Tibial nerve (tissue), 4 donors: ENCODE data around the gene RPA1. TPM values are rescaled to one million over a fixed set of nuclear protein-coding genes. Genes with fewer than 3 reads are reported as not detected.
A peak's percentile ranks its signal among the peaks of the same experiment; 100 is the strongest.

Source experiments
- DNase-seq, 2 donors: peaks; one replicate each; pipeline ENCODE4 v3.0.0-alpha.2; 2019; ENCODE audit warnings: low spot score in 2 of 2
- H3K27ac ChIP-seq, 4 donors: fragments of 200-600 bp; sonication (generic) in 3 of 4; one replicate each; pipeline ENCODE4 v1.5.1; 2017 to 2019; ENCODE audit warnings: mild to moderate bottlenecking in 1 of 4
- H3K27me3 ChIP-seq, 2 donors: fragments of 200-600 bp; sonication (generic) in 1 of 2; one replicate each; pipeline versions ENCODE4 v1.5.1 to v1.6.0; 2017 to 2019
- H3K36me3 ChIP-seq, 3 donors: fragments of 200-600 bp; sonication (generic); one replicate each; pipeline ENCODE4 v1.5.1; 2018 to 2019
- H3K4me1 ChIP-seq, 4 donors: fragments of 200-600 bp; sonication (generic) in 3 of 4; one replicate each; pipeline ENCODE4 v1.5.1; 2017 to 2019
- H3K4me3 ChIP-seq, 4 donors: fragments of 200-600 bp; sonication (generic) in 3 of 4; one replicate each; pipeline ENCODE4 v1.5.1; 2017 to 2019; ENCODE audit warnings: mild to moderate bottlenecking in 1 of 4, moderate library complexity in 1 of 4
- H3K9me3 ChIP-seq, 4 donors: fragments of 200-600 bp; sonication (generic) in 3 of 4; one replicate each; pipeline ENCODE4 v1.5.1; 2017 to 2019
- CTCF ChIP-seq, 5 experiments: fragments of 200-600 bp in 3 of 5; fragments of 450-650 bp in 2 of 5; sonication (generic) in 3 of 5; IDR thresholded peaks; one replicate each; pipeline ENCODE4 v1.5.1; 2016 to 2019; ENCODE audit warnings: antibody characterized with exemption in 5 of 5, mild to moderate bottlenecking in 3 of 5, moderate library complexity in 2 of 5
- EP300 ChIP-seq, 2 donors: sonication (generic); formaldehyde crosslinking; IDR thresholded peaks; one replicate each; pipeline ENCODE4 v1.6.1; 2017; ENCODE audit warnings: antibody characterized with exemption in 2 of 2, mild to moderate bottlenecking in 1 of 2
- POLR2A ChIP-seq, 2 donors: fragments of 450-650 bp; IDR thresholded peaks; one replicate each; pipeline ENCODE4 v1.6.1; 2017; ENCODE audit warnings: antibody characterized with exemption in 2 of 2, mild to moderate bottlenecking in 2 of 2, moderate library complexity in 2 of 2
- WGBS, 2 donors: methylation state at CpG; one replicate each; pipeline ENCODE4 v1.1.5; 2018; 5-methylcytosine and 5-hydroxymethylcytosine counted together
- total RNA-seq, 4 donors: library from RNA; depleted of rRNA; stranded (reverse); fragments of >200 nt; gene quantifications; one replicate each; pipeline ENCODE4 v1.1.0, GENCODE V29; 2016

The RPA1 gene
- total RNA-seq, 4 donors from 2014 or later, result 18.0 to 31.0 (median 26.7) TPM

GRCh38 chr17:1872976-1873375, 43.2 kb downstream of the RPA1 start:
- TF ChIP-seq POLR2A (IDR thresholded peaks at IDR 0.05), result no peak
- no peak for TF ChIP-seq EP300 (IDR thresholded peaks at IDR 0.05)
- TF ChIP-seq CTCF (IDR thresholded peaks at IDR 0.05), result no peak
- 85 to 88% methylated on average over 4 of the region's 4 CpGs for WGBS, 2 donors
- no peak for DNase-seq
- H3K27ac ChIP-seq, result no peak overlapping the region
- H3K9me3 ChIP-seq, result no peaks in the 10 kb centered on the region
- H3K4me3 ChIP-seq, result no peak overlapping the region
- no peaks in the 10 kb centered on the region for H3K27me3 ChIP-seq
- H3K36me3 ChIP-seq, result peaks cover 0 to 73% (median 0%) of the 10 kb centered on the region in 3 donors
- H3K4me1 ChIP-seq, result no peaks in the 10 kb centered on the region

- Histone ChIP-seq H3K27me3 (no peaks in the 10 kb centered on the region), H3K9me3 (no peaks in the 10 kb centered on the region), H3K36me3 (peaks cover 0 to 74% (median 0%) of the 10 kb centered on the region in 3 donors), H3K27ac (no peak overlapping the region), H3K4me3 (no peak overlapping the region), H3K4me1 (no peaks in the 10 kb centered on the region)
- WGBS, 2 donors, result 93 to 97% methylated on average over 9 of the region's 9 CpGs
- DNase-seq, result no peak
- no peak for TF ChIP-seq EP300 (IDR thresholded peaks at IDR 0.05)
Measured at GRCh38 chr17:1873418-1873817, 43.6 kb downstream of the RPA1 start.

- H3K36me3 ChIP-seq, result peaks cover 6 to 95% (median 15%) of the 10 kb centered on the region in 3 donors
- peaks cover 0 to 12% (median 3%) of the 10 kb centered on the region in 4 donors for H3K4me1 ChIP-seq
- H3K27ac ChIP-seq, result no peak overlapping the region
- H3K9me3 ChIP-seq, result no peaks in the 10 kb centered on the region
- DNase-seq, result no peak
- no peak for TF ChIP-seq POLR2A (IDR thresholded peaks at IDR 0.05)
- TF ChIP-seq EP300 (IDR thresholded peaks at IDR 0.05), result no peak
- TF ChIP-seq CTCF (IDR thresholded peaks at IDR 0.05), result no peak
- no peaks in the 10 kb centered on the region for H3K27me3 ChIP-seq
- H3K4me3 ChIP-seq, result no peak overlapping the region
- 61 to 73% methylated on average over 4 of the region's 4 CpGs for WGBS, 2 donors
Measured at GRCh38 chr17:1875597-1875996, 45.8 kb downstream of the RPA1 start.

- H3K36me3 ChIP-seq, result peaks cover 6 to 86% (median 16%) of the 10 kb centered on the region in 3 donors
- 87 to 88% methylated on average over 17 of the region's 17 CpGs for WGBS, 2 donors
- no peak for DNase-seq
- H3K4me1 ChIP-seq, result peaks cover 0 to 28% (median 6%) of the 10 kb centered on the region in 4 donors
- TF ChIP-seq POLR2A (IDR thresholded peaks at IDR 0.05), result no peak
- TF ChIP-seq CTCF (IDR thresholded peaks at IDR 0.05), result no peak
- TF ChIP-seq EP300 (IDR thresholded peaks at IDR 0.05), result no peak
- H3K9me3 ChIP-seq, result no peaks in the 10 kb centered on the region
- H3K27ac ChIP-seq, result no peak overlapping the region
- H3K4me3 ChIP-seq, result no peak overlapping the region
- H3K27me3 ChIP-seq, result no peaks in the 10 kb centered on the region
Measured at GRCh38 chr17:1878419-1879121, 48.8 kb downstream of the RPA1 start.

GRCh38 chr17:1880851-1881630, 51.2 kb downstream of the RPA1 start:
- TF ChIP-seq CTCF (IDR thresholded peaks at IDR 0.05) (no peak), EP300 (IDR thresholded peaks at IDR 0.05) (no peak), POLR2A (IDR thresholded peaks at IDR 0.05) (no peak)
- peaks cover 0 to 28% (median 6%) of the 10 kb centered on the region in 4 donors for H3K4me1 ChIP-seq
- H3K9me3 ChIP-seq, result no peaks in the 10 kb centered on the region
- H3K36me3 ChIP-seq, result peaks cover 6 to 91% (median 26%) of the 10 kb centered on the region in 3 donors
- 32 to 38% methylated on average over 12 of the region's 12 CpGs for WGBS, 2 donors
- H3K27me3 ChIP-seq, result no peaks in the 10 kb centered on the region
- no peak overlapping the region for H3K4me3 ChIP-seq
- no peak for DNase-seq
- H3K27ac ChIP-seq, result peak overlapping the region in 3 of 4 donors; percentile 34 to 89 (median 59)
